Epithelial cell of proximal tubule (primary cell): ENCODE data around the gene LRFN5. TPM values are rescaled to one million over a fixed set of nuclear protein-coding genes. Genes with fewer than 3 reads are reported as not detected.
"Not testable (repeated sequence)": the region's sequence is repeated elsewhere in the genome, so short reads cannot be mapped to it uniquely, and the experiment has no call there.

Experiments used
- DNase-seq: peaks from one replicate; pipeline ENCODE4 v3.0.0-alpha.2; 2011; ENCODE audit warnings: low read depth
- H3K4me3 ChIP-seq: 2 replicates; pipeline ENCODE4 v1.5.1; 2011; ENCODE audit warnings: low read depth, mild to moderate bottlenecking, low read length
- CTCF ChIP-seq: conservative IDR thresholded peaks from 2 replicates; pipeline ENCODE4 v1.5.1; 2012; ENCODE audit warnings: low read depth, mild to moderate bottlenecking, low read length
- total RNA-seq: library from RNA; depleted of rRNA; stranded (reverse); fragments of >200 nt; gene quantifications from 2 replicates; pipeline ENCODE4 v1.2.3, GENCODE V29; 2015

LRFN5 gene
- total RNA-seq, 1 donor from 2014 or later = 1.4 TPM

GRCh38 chr14:41875116-41875515 is 268.4 kb downstream of the LRFN5 start:
- no peak for DNase-seq
- H3K4me3 ChIP-seq = no peak overlapping the region
- no peak for TF ChIP-seq CTCF

GRCh38 chr14:41878321-41878720 is 271.6 kb downstream of the LRFN5 start:
- no peak for TF ChIP-seq CTCF
- DNase-seq = no peak
- no peak overlapping the region for H3K4me3 ChIP-seq

- no peak for TF ChIP-seq CTCF
- DNase-seq = no peak
- no peak overlapping the region for H3K4me3 ChIP-seq
Observed at GRCh38 chr14:41891624-41892023, 284.9 kb downstream of the LRFN5 start.

GRCh38 chr14:41899416-41899815 is 292.7 kb downstream of the LRFN5 start:
- H3K4me3 ChIP-seq = no peak overlapping the region
- no peak for TF ChIP-seq CTCF
- no peak for DNase-seq

- H3K4me3 ChIP-seq = no peak overlapping the region
- DNase-seq = no peak
- TF ChIP-seq CTCF = no peak
Observed at GRCh38 chr14:41900644-41901043, 294.0 kb downstream of the LRFN5 start.

GRCh38 chr14:41901089-41901488 is 294.4 kb downstream of the LRFN5 start:
- no peak for TF ChIP-seq CTCF
- DNase-seq = no peak
- no peak overlapping the region for H3K4me3 ChIP-seq

GRCh38 chr14:41905394-41905964 is 298.8 kb downstream of the LRFN5 start:
- no peak for DNase-seq
- no peak overlapping the region for H3K4me3 ChIP-seq
- no peak for TF ChIP-seq CTCF

- DNase-seq, H3K4me3 ChIP-seq: not testable (repeated sequence)
Observed at GRCh38 chr14:41911155-41911554, 304.5 kb downstream of the LRFN5 start.
